Measurements from ENCODE around the gene HSPBAP1.

The HSPBAP1 gene

DNA sequence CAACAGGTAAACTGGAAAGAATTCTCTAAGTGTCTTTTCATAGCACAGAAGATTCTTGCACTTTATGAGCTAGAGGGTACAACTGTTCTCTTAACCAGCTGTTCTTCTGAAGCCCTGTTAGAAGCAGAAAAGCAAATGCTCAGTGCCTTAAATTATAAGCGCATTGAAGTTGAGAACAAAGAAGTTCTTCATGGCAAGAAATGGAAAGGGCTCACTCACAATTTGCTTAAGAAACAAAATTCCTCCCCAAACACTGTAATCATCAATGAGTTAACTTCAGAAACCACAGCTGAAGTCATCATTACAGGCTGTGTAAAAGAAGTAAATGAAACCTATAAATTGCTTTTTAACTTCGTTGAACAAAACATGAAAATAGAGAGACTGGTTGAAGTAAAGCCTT lies 93.4 kb downstream of the HSPBAP1 start:
- DNase-seq (ENCODE audit: low read depth) = no peak
- TF ChIP-seq CTCF (IDR thresholded peaks at IDR 0.05; ENCODE audit: low read length, missing control alignments) = no peak
- no peak overlapping the region for H3K4me3 ChIP-seq (replicated peaks; ENCODE audit: low read depth, low read length)

- no peak for DNase-seq (ENCODE audit: low read depth)
Measured at GRCh38 chr3:122697952-122698620, 95.5 kb downstream of the HSPBAP1 start.

GRCh38 chr3:122695927-122696561 lies 97.6 kb downstream of the HSPBAP1 start:
- DNase-seq (ENCODE audit: low read depth) = no peak
- TF ChIP-seq CTCF (IDR thresholded peaks at IDR 0.05; ENCODE audit: low read length, missing control alignments) = no peak

More at GRCh38 chr3:122697952-122698620, 95.5 kb downstream of the HSPBAP1 start:
- TF ChIP-seq CTCF (IDR thresholded peaks at IDR 0.05; ENCODE audit: low read length, missing control alignments) = no peak
- H3K4me3 ChIP-seq (replicated peaks; ENCODE audit: low read depth, low read length) = no peak overlapping the region

DNA sequence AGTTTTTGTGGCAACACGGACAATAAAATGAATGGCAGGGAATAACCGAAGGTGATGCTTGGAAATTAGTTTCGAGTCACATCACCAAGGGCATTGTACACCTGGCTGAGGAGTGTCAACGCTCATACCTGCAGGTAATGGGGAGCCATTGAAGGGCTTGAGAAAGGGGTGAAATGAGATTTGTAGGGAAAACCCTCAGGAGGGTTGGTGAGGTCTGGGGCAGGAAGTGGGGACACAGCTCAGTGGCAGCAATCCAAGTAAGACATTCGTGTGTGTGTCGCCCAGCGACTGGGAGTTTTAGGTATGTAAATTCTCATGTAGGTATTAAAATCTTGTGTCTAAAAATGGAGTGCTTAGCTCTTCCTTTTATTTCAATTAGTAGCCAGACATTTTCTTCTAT lies 98.7 kb downstream of the HSPBAP1 start:
- no peak for TF ChIP-seq CTCF (IDR thresholded peaks at IDR 0.05; ENCODE audit: low read length, missing control alignments)
- H3K4me3 ChIP-seq (replicated peaks; ENCODE audit: low read depth, low read length) = no peak overlapping the region
- no peak for DNase-seq (ENCODE audit: low read depth)

More at GRCh38 chr3:122695927-122696561, 97.6 kb downstream of the HSPBAP1 start:
- H3K4me3 ChIP-seq (replicated peaks; ENCODE audit: low read depth, low read length) = no peak overlapping the region

DNA sequence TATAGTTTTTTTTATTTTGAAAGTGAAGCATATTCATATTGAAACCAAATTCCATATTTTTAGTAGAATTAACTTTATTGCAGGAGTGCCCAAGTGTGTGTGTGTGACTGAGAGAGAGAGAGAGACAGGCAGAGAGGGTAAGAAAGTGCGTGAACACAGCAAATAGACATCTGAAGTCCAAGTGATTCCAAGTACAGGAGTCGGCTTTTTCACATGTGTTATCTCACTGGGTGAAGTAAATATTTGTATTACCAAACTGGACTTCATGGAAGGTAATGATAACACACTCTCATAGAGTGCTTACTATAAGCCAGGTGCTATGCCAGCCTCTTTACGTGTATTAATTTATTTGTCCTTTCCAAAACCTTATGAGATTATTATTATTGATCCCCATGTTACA lies 101.0 kb downstream of the HSPBAP1 start:
- no peak for DNase-seq (ENCODE audit: low read depth)
- TF ChIP-seq CTCF (IDR thresholded peaks at IDR 0.05; ENCODE audit: low read length, missing control alignments) = no peak
- no peak overlapping the region for H3K4me3 ChIP-seq (replicated peaks; ENCODE audit: low read depth, low read length)

DNA sequence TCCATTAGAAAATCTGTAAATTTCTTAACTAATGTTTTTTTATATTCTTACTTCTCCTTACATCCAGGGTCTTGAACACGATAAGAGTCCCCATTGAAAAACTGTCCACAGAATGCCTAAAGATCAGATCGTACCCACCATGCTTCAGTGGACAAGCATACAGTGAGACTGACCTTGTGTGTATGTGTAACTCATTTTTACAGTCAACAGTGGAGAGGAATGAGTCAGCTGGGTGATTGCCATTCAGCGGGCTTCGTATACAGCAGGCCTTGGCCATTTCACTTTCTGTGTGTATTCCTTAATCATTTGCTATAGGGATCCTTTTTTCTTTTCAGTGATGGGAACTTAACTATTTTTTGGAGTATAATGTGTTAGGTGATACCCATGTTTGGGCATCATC lies 102.4 kb downstream of the HSPBAP1 start:
- H3K4me3 ChIP-seq (replicated peaks; ENCODE audit: low read depth, low read length) = no peak overlapping the region
- peak; percentile 49 for DNase-seq (ENCODE audit: low read depth)
- no peak for TF ChIP-seq CTCF (IDR thresholded peaks at IDR 0.05; ENCODE audit: low read length, missing control alignments)

GRCh38 chr3:122690096-122690495 lies 103.5 kb downstream of the HSPBAP1 start:
- no peak overlapping the region for H3K4me3 ChIP-seq (replicated peaks; ENCODE audit: low read depth, low read length)
- no peak for TF ChIP-seq CTCF (IDR thresholded peaks at IDR 0.05; ENCODE audit: low read length, missing control alignments)

More at GRCh38 chr3:122690096-122690495, 103.5 kb downstream of the HSPBAP1 start:
- no peak for DNase-seq (ENCODE audit: low read depth)

Data from fibroblast of pulmonary artery (primary cell).